HCT116 (cell line): ENCODE measurements around the gene MT2A.

Experiments
- POLR2A ChIP-seq: IDR thresholded peaks from 2 replicates; pipeline ENCODE4 v1.7.0; 2011; ENCODE audit warnings: borderline replicate concordance; ENCODE audit not compliant: insufficient read depth, insufficient read length; ENCODE audit errors: extremely low read depth
- POLR2AphosphoS5 ChIP-seq: IDR thresholded peaks from 2 replicates; pipeline ENCODE4 v1.6.1; 2011; ENCODE audit warnings: mild to moderate bottlenecking, low read depth, low read length, moderate library complexity
- ZFX ChIP-seq: fragments of 450-650 bp; IDR thresholded peaks from 2 replicates; pipeline ENCODE4 v1.6.1; 2017
- ZNF274 ChIP-seq: fragments of 200-500 bp; sonication (Bioruptor generic); IDR thresholded peaks from 2 replicates; pipeline ENCODE4 v1.6.1; 2014; ENCODE audit warnings: mild to moderate bottlenecking, low read depth, low read length, inconsistent platforms
- TF ChIP-seq, protein P1 (sequence below), 3 experiments: fragments of 200-600 bp in 1 of 3; sonication (generic) in 1 of 3; IDR thresholded peaks in 2 of 3; conservative IDR thresholded peaks in 1 of 3; 2 replicates each; pipeline ENCODE4 v1.5.1; 2012 to 2017; ENCODE audit warnings: low read depth in 2 of 3, low read length in 2 of 3, antibody characterized with exemption in 1 of 3, borderline replicate concordance in 1 of 3, control low read depth in 1 of 3, mild to moderate bottlenecking in 1 of 3, mixed read lengths in 1 of 3, mixed run types in 1 of 3, moderate library complexity in 1 of 3; ENCODE audit not compliant: insufficient read depth in 1 of 3
- TF ChIP-seq, protein P2 (sequence below): IDR thresholded peaks from 2 replicates; pipeline ENCODE4 v1.6.1; 2012

DNA sequence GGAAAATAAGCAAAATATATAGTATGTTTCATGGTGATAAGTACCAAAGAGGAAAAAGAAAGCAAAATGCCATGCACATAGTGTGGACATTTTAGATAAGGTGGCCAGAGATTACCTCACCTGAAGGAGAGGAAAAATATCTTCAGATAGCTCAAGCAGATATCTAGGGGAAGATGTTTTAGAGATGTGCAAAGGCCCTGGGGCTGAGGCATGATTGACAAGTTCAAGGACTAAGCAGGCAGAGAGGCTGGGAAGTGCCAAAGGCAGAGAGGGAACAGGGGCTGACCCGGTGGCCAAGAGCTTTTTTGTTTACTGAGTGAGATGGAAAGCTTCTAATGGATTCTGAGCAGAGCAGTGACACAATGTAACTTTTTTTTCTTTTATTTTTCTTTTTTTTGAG, 47.9 kb upstream of the MT2A start:
- no peak for TF ChIP-seq POLR2AphosphoS5
- TF ChIP-seq, protein P1, sequence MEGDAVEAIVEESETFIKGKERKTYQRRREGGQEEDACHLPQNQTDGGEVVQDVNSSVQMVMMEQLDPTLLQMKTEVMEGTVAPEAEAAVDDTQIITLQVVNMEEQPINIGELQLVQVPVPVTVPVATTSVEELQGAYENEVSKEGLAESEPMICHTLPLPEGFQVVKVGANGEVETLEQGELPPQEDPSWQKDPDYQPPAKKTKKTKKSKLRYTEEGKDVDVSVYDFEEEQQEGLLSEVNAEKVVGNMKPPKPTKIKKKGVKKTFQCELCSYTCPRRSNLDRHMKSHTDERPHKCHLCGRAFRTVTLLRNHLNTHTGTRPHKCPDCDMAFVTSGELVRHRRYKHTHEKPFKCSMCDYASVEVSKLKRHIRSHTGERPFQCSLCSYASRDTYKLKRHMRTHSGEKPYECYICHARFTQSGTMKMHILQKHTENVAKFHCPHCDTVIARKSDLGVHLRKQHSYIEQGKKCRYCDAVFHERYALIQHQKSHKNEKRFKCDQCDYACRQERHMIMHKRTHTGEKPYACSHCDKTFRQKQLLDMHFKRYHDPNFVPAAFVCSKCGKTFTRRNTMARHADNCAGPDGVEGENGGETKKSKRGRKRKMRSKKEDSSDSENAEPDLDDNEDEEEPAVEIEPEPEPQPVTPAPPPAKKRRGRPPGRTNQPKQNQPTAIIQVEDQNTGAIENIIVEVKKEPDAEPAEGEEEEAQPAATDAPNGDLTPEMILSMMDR (IDR thresholded peaks at IDR 0.05 in 2 of 3, conservative IDR thresholded peaks at IDR 0.05 in 1 of 3; ENCODE audit: borderline replicate concordance in 1 of 3, insufficient read depth in 1 of 3, low read depth in 2 of 3, low read length in 2 of 3), result no peak
- TF ChIP-seq, protein P2, sequence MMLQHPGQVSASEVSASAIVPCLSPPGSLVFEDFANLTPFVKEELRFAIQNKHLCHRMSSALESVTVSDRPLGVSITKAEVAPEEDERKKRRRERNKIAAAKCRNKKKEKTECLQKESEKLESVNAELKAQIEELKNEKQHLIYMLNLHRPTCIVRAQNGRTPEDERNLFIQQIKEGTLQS, result no peak
- TF ChIP-seq ZFX, result no peak
- TF ChIP-seq POLR2A, result no peak
- TF ChIP-seq ZNF274, result no peak
